GM12878 (cell line): ENCODE measurements around the gene MATN1. TPM values are rescaled to one million over a fixed set of nuclear protein-coding genes. Genes with fewer than 3 reads are reported as not detected.

Experiments
- ATAC-seq: fragments of 200-7000 bp; cut with Tn5 transposase; 3 replicates; pipeline ENCODE4 v1.9.1; 2020; ENCODE audit warnings: mild to moderate bottlenecking, moderate library complexity
- BruUV-seq: library from RNA; stranded (reverse); fragments of 400-500 nt; replicated peaks from 2 replicates; lab custom pipeline; 2021; lab: Mats Ljungman, UMichigan
- CTCF ChIA-PET: fragments of 300-600 bp; sonication (Branson Sonifier 250); formaldehyde crosslinking; extraction: SDS; loops from one replicate; lab custom pipeline; 2021; ENCODE audit warnings: inconsistent platforms; lab: Yijun Ruan, JAX
- POLR2A ChIA-PET: fragments of 350-600 bp; formaldehyde crosslinking; extraction: SDS; loops from one replicate; lab custom pipeline; 2021; ENCODE audit warnings: inconsistent platforms; lab: Charles Lee
- RAD21 ChIA-PET: fragments of 300-600 bp; sonication (Branson Sonifier 250); formaldehyde crosslinking; loops from one replicate; lab custom pipeline; 2023; ENCODE audit warnings: antibody characterized with exemption; ENCODE audit not compliant: unreplicated experiment; lab: Charles Lee
- SMC1A ChIA-PET: fragments of 300-600 bp; sonication (Branson Sonifier 250); formaldehyde crosslinking; loops from one replicate; lab custom pipeline; 2023; ENCODE audit not compliant: unreplicated experiment, uncharacterized antibody; lab: Charles Lee
- DNase-seq: peaks from one replicate; pipeline ENCODE4 v3.0.0-alpha.2; 2011; ENCODE audit warnings: low read depth, low spot score
- FAIRE-seq: peaks from 3 replicates; lab custom pipeline; 2011; peaks lifted over from hg19 to GRCh38; lab: Jason Lieb, UNC
- H2AFZ ChIP-seq: 2 replicates; pipeline ENCODE4 v1.6.0; 2011; ENCODE audit warnings: low read depth, low read length, control low read depth; ENCODE audit not compliant: control insufficient read depth
- H3K27ac ChIP-seq: 2 replicates; pipeline ENCODE4 v1.5.1; 2011; ENCODE audit warnings: control low read depth; ENCODE audit not compliant: control insufficient read depth, insufficient read depth
- H3K27me3 ChIP-seq, 2 experiments: replicated peaks in 1 of 2; 2 replicates each; pipeline versions ENCODE4 v1.6.0 to v1.6.1; 2011; ENCODE audit warnings: low read length in 1 of 2; ENCODE audit not compliant: control insufficient read depth in 2 of 2, insufficient read depth in 2 of 2
- H3K36me3 ChIP-seq, 2 experiments: 2 replicates each; pipeline ENCODE4 v1.5.1; 2011; ENCODE audit warnings: low read length in 1 of 2; ENCODE audit not compliant: control insufficient read depth in 2 of 2, insufficient read depth in 2 of 2
- H3K4me1 ChIP-seq: 2 replicates; pipeline ENCODE4 v1.6.1; 2011; ENCODE audit warnings: mild to moderate bottlenecking, low read length, moderate library complexity, mixed read lengths; ENCODE audit not compliant: control insufficient read depth, insufficient read depth
- H3K4me2 ChIP-seq: 2 replicates; pipeline ENCODE4 v1.6.0; 2011; ENCODE audit warnings: control low read depth; ENCODE audit not compliant: control insufficient read depth, insufficient read depth
- H3K4me3 ChIP-seq: fragments of 200-600 bp; sonication (generic); 2 replicates; pipeline ENCODE4 v1.5.1; 2016
- H3K79me2 ChIP-seq: 2 replicates; pipeline ENCODE4 v1.6.0; 2011; ENCODE audit warnings: low read length; ENCODE audit not compliant: control insufficient read depth, insufficient read depth
- H3K9ac ChIP-seq: 2 replicates; pipeline ENCODE4 v1.8.0; 2011; ENCODE audit warnings: low read length, control low read depth, mixed read lengths; ENCODE audit not compliant: control insufficient read depth, insufficient read depth
- H3K9me3 ChIP-seq: replicated peaks from 3 replicates; pipeline ENCODE4 v1.5.1; 2011; ENCODE audit warnings: mild to moderate bottlenecking, low read length; ENCODE audit not compliant: control insufficient read depth, insufficient read depth
- H4K20me1 ChIP-seq: 2 replicates; pipeline ENCODE4 v1.6.0; 2011; ENCODE audit not compliant: control insufficient read depth, insufficient read depth
- BMI1 ChIP-seq: fragments of 450-650 bp; IDR thresholded peaks from 2 replicates; pipeline ENCODE4 v1.6.1; 2016; ENCODE audit warnings: mild to moderate bottlenecking, moderate library complexity, borderline replicate concordance
- FOXK2 ChIP-seq: fragments of 450-650 bp; IDR thresholded peaks from 2 replicates; pipeline ENCODE4 v1.6.1; 2017; ENCODE audit warnings: mild to moderate bottlenecking, moderate library complexity
- IKZF1 ChIP-seq: fragments of 450-650 bp; conservative IDR thresholded peaks from 2 replicates; pipeline ENCODE4 v1.6.1; 2017; ENCODE audit warnings: antibody characterized with exemption, mild to moderate bottlenecking
- NFYA ChIP-seq: IDR thresholded peaks from 2 replicates; pipeline ENCODE4 v1.6.1; 2011; ENCODE audit warnings: low read depth, mild to moderate bottlenecking, low read length, improper control_type of control experiment, borderline replicate concordance
- PKNOX1 ChIP-seq: fragments of 450-650 bp; IDR thresholded peaks from 2 replicates; pipeline ENCODE4 v1.6.1; 2016; ENCODE audit warnings: mild to moderate bottlenecking
- POLR2AphosphoS5 ChIP-seq: IDR thresholded peaks from 2 replicates; pipeline ENCODE4 v1.6.1; 2011; ENCODE audit warnings: mild to moderate bottlenecking, low read length, inconsistent platforms
- SMARCA5 ChIP-seq: fragments of 450-650 bp; IDR thresholded peaks from 2 replicates; pipeline ENCODE4 v1.6.1; 2017; ENCODE audit warnings: mild to moderate bottlenecking
- SPI1 ChIP-seq: IDR thresholded peaks from 2 replicates; pipeline ENCODE4 v1.6.1; 2011; ENCODE audit warnings: low read depth, mild to moderate bottlenecking, low read length, moderate library complexity, borderline replicate concordance; ENCODE audit not compliant: insufficient read depth
- TAF1 ChIP-seq: IDR thresholded peaks from 2 replicates; pipeline ENCODE4 v1.6.1; 2011; ENCODE audit warnings: mild to moderate bottlenecking, low read depth, low read length, borderline replicate concordance
- YBX1 ChIP-seq: fragments of 450-650 bp; IDR thresholded peaks from 2 replicates; pipeline ENCODE4 v1.6.1; 2016; ENCODE audit warnings: antibody characterized with exemption
- ZBED1 ChIP-seq: IDR thresholded peaks from 2 replicates; pipeline ENCODE4 v1.6.1; 2016; ENCODE audit warnings: borderline replicate concordance
- ZBTB40 ChIP-seq: fragments of 450-650 bp; IDR thresholded peaks from 2 replicates; pipeline ENCODE4 v1.6.1; 2016; ENCODE audit warnings: mild to moderate bottlenecking, moderate library complexity, borderline replicate concordance
- ZNF207 ChIP-seq: fragments of 450-650 bp; IDR thresholded peaks from 2 replicates; pipeline ENCODE4 v1.6.1; 2014; ENCODE audit warnings: antibody characterized with exemption, mild to moderate bottlenecking, borderline replicate concordance
- ZNF384 ChIP-seq: IDR thresholded peaks from 2 replicates; pipeline ENCODE4 v1.6.1; 2012; ENCODE audit warnings: low read depth, mild to moderate bottlenecking, low read length, improper control_type of control experiment, borderline replicate concordance
- WGBS: methylation state at CpG from one replicate; pipeline ENCODE4 v1.1.6; 2016; ENCODE audit warnings: low lambda C conversion rate; ENCODE audit not compliant: insufficient replicate concordance, insufficient coverage; ENCODE audit errors: missing lambda C conversion rate; 5-methylcytosine and 5-hydroxymethylcytosine counted together
- in situ Hi-C: fragments of 300-500 bp; cut with MboI; formaldehyde crosslinking; loops from 9 replicates; pipeline ENCODE4 v1.14.3; 2018; ENCODE audit warnings: mixed read lengths
- intact Hi-C: fragments of 100-400 bp; cut with micrococcal nuclease; formaldehyde crosslinking; loops from one replicate; pipeline ENCODE4 v1.14.2; 2022; ENCODE audit not compliant: unreplicated experiment
- polyA plus RNA-seq, 11 experiments: library from polyadenylated mRNA; depleted of rRNA in 4 of 11; unstranded in 6 of 11; stranded (reverse) in 5 of 11; fragments of >200 nt; fragmentation: Nextera tagmentation in 4 of 11; fragmentation: Illumina TruSeq in 1 of 11; extraction: Ambion mirVana in 4 of 11; extraction: Trizol in 1 of 11; gene quantifications; 1 replicate in 1 of 11; 2 replicates in 10 of 11; pipeline versions ENCODE4 v1.2.1 to v1.2.3, GENCODE V29; 2011 to 2016; ENCODE audit warnings: inconsistent platforms in 2 of 11, missing spikeins in 2 of 11, low read depth in 1 of 11
- total RNA-seq, 4 experiments: library from RNA; depleted of rRNA in 3 of 4; stranded (reverse); fragments of >200 nt in 3 of 4; fragmentation: Illumina TruSeq in 1 of 4; extraction: Trizol in 1 of 4; gene quantifications; 2 replicates each; pipeline versions ENCODE4 v1.2.1 to v1.2.3, GENCODE V29; 2013 to 2021
- TF ChIP-seq, protein P1 (sequence below): IDR thresholded peaks from 2 replicates; pipeline ENCODE4 v1.6.1; 2011; ENCODE audit warnings: borderline replicate concordance, low read depth, mild to moderate bottlenecking, moderate library complexity, low read length; ENCODE audit not compliant: insufficient read depth, poor library complexity, severe bottlenecking

Gene MATN1
- total and polyA plus RNA-seq, 10 of the 15 experiments (the other 5 are each of a cell fraction or from before 2014, with no cell fraction given), result 0.04 to 0.50 (median 0.10) TPM; not detected in 1

- H3K4me3 ChIP-seq, result no peak overlapping the region; the same call in 1 of the 2 replicates
- in situ Hi-C loops, result no loop called here
- 0 out of 2 replicates have a peak, but pooled peaks have one; percentile 24 for TF ChIP-seq TAF1
- TF ChIP-seq ZBED1, result 0 out of 2 replicates have a peak, but pooled peaks have one; percentile 14
- TF ChIP-seq ZNF207, result 0 out of 2 replicates have a peak, but pooled peaks have one; percentile 23
- TF ChIP-seq PKNOX1, result 0 out of 2 replicates have a peak, but pooled peaks have one; percentile 8
- peak; percentile 73 for TF ChIP-seq SMARCA5
- TF ChIP-seq ZNF384, result no peak
- TF ChIP-seq IKZF1, result no peak
- no peak for TF ChIP-seq NFYA
- TF ChIP-seq SPI1, result peak; percentile 47; the same call in 1 of the 2 replicates
- TF ChIP-seq YBX1, result no peak
- no peak for TF ChIP-seq BMI1
- peak; percentile 6; the same call in 1 of the 2 replicates for TF ChIP-seq ZBTB40
- peak; percentile 53 for TF ChIP-seq POLR2AphosphoS5
- no peak for TF ChIP-seq FOXK2
- TF ChIP-seq, protein P1, sequence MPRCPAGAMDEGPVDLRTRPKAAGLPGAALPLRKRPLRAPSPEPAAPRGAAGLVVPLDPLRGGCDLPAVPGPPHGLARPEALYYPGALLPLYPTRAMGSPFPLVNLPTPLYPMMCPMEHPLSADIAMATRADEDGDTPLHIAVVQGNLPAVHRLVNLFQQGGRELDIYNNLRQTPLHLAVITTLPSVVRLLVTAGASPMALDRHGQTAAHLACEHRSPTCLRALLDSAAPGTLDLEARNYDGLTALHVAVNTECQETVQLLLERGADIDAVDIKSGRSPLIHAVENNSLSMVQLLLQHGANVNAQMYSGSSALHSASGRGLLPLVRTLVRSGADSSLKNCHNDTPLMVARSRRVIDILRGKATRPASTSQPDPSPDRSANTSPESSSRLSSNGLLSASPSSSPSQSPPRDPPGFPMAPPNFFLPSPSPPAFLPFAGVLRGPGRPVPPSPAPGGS, result no peak
- DNase-seq (no peak), ATAC-seq (no peak), FAIRE-seq (no peak)
- H2AFZ ChIP-seq, result no peak overlapping the region; the same call in 1 of the 2 replicates
- H3K27ac ChIP-seq, result peak overlapping the region; percentile 87
- ChIA-PET POLR2A (interaction anchor here (0.6 to 20.6 kb wide), 7 partner anchors 17 to 294 kb away, joined by 3 to 741 read pairs (median 5); partner anchors contain the start of gene MATN1), SMC1A (interaction anchor here (16.4 to 24.8 kb wide), 3 partner anchors 15 to 34 kb away, joined by 248 to 556 read pairs (median 440); partner anchors contain the start of gene MATN1), CTCF (interaction anchor here (0.8 to 7.0 kb wide), 8 partner anchors 9 to 43 kb away, joined by 3 to 72 read pairs (median 6); partner anchors contain the start of gene MATN1), RAD21 (interaction anchor here (0.8 to 17.1 kb wide), 5 partner anchors 15 to 44 kb away, joined by 4 to 462 read pairs (median 198); no protein-coding TSS in a partner anchor)
- no peaks in the 10 kb centered on the region for H3K36me3 ChIP-seq
- H3K79me2 ChIP-seq, result peaks cover 50% of the 10 kb centered on the region
- intact Hi-C loops, result no loop called here
- TSS peak; percentile 71 for BruUV-seq
- peaks cover 83% of the 10 kb centered on the region for H3K4me1 ChIP-seq
- no peaks in the 10 kb centered on the region for H3K9me3 ChIP-seq
- peak overlapping the region; percentile 66 for H3K4me2 ChIP-seq
- peak overlapping the region; percentile 49 for H3K9ac ChIP-seq
- H4K20me1 ChIP-seq, result no peaks in the 10 kb centered on the region
- H3K27me3 ChIP-seq, result no peaks in the 10 kb centered on the region
- WGBS, result 42% methylated on average over 7 of the region's 7 CpGs
Measured at GRCh38 chr1:30762930-30763650, 39.7 kb upstream of the MATN1 start.
